Stimulated activated CD4-positive, alpha-beta T cell treated with anti-CD3 and anti-CD28 coated beads, Interleukin-12 subunit alpha, Interleukin-12 subunit beta, amount 100 ng/mL, for 48 hours (primary cell): ENCODE results near the gene HDAC11.
"Not testable (repeated sequence)": the region's sequence is repeated elsewhere in the genome, so short reads cannot be mapped to it uniquely, and the experiment has no call there.

Source experiments
- DNase-seq, 3 donors: peaks; one replicate each; pipeline ENCODE4 v3.0.0-alpha.2; 2020; ENCODE audit warnings: low read depth in 2 of 3, low spot score in 1 of 3

HDAC11 gene

DNA sequence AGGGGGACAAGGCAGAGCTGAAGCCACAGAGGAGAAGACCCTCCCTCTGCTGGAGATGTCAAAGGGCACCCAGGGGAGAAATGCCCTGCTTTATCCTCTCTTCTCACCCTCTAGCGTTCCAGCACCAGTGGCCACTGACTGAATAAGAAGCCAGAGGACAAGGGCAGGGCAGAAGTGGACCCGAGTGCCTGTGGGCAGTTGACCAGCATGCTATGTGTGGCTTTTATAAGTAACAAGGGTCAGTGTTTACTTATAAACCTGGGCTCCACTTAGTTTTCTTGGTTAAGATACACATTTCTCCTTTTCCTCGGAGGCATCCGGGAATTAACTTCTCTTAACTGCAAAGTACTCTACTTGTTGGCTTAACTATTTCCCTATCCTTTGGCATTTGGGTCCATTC is 13.3 kb upstream of the HDAC11 start:
- DNase-seq = no peak

DNA sequence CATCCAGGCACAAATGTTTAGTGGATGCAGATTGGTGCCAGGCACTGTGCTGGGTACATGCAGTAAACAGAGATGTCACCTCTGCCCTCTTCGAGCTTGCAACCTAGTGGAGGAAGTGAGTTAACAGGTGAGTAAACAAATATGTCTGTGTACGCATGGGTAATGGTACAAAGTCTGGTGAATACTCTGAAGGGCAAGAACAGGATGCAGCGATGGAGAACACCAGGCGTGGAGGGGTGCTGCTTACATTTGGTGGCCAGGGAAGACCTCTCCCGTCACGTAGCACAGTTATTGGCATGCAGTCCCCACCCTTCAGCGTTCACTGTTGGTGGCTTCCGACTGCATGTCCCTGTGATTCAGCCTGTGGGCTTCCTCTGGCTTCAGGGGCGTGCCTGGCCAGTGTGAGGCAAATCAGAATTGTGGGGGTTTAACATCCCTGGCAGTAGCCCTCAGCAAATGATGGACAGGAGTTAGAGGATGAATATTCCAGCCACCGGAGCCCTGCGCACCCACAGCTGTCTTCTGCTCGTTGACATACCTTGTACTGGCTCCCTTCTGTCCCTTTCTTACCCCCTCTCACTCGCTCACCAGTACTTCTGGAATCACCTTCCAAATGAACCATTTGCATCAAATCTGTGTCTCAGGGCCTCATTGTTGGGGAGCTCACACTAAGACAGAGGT is 9.1 kb upstream of the HDAC11 start:
- DNase-seq = no peak

DNA sequence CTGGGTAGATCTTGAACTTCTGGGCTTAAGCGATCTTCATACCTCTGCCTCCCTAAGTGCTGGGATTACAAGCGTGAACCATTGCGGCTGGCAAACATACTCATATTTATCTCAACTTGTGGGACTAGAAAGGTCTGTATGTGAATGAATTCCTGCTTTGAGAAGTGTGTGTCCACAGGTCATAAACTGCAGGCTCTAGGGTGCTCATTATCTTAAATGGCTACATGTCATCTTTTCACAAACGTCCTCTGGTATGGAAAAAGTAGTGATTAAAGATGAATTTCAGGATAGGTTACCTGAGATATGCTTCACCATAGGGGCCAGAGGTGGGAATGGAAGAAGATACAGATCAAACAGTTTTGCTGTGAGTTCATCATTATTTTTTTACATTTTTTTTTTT is 7.8 kb upstream of the HDAC11 start:
- no peak for DNase-seq

DNA sequence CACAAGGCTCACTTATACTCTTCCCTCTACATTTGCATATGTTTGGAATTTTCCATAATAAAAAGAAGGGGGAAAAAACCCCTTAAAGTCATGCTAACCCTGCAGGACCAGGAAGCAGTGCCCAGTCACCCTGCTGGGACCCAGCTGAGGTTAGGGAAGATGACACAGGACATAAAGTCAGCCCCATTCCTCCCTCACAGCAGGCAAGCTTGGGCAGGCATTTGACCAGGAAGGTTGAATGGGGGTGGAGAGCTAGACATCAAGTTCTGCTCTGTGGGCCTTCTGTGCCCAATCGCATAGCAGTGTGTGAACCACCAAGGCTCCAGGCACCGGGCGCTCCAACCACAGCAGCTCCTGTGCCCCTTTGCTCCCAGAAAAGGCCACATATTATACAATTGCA is 7.1 kb upstream of the HDAC11 start:
- DNase-seq = no peak

DNA sequence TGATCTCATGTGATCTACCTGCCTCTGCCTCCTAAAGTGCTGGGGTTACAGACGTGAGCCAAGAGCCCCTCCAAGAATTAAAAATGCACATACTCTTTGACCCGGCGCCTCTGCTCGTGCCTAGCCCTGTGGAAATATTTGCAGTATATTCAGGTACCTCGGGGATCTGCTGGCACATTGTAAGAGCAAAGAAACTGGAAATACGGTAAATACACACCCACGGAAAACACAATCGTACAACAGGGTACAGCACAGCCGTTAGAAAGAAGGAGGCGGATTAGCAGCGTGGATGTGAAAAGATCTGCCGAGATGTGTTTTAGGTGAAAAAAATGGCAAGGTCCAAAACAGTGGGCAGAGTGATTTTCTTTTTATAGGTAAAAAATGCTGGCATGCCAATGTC is 6.1 kb upstream of the HDAC11 start:
- DNase-seq = no peak

DNA sequence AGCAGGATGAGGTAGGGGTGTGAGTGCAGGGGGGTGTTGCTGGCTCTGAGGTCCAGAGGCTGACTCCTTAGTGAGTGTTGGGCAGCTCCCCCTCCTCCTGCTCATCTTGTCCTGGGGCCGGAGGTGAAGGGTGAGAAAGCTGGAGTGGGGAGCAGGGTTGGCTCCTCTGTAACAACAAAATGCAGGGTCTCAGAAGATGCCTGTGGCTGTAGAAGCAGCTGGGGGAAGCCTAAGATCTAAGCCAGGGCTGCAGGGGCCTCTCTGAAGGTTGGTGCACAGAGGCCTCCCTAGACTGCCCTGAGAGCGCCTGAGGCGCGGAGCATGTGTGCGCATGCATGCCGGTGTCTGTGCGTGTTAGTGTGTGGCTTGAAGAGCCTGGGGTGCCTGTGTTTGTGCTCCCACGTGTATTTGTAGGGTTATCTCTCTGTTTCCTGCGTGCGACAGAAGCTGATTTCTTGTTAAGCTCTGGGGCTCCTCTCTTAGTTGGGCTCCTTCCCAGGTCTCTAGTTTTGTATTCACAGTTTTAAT is 5.3 kb upstream of the HDAC11 start:
- no peak for DNase-seq

DNA sequence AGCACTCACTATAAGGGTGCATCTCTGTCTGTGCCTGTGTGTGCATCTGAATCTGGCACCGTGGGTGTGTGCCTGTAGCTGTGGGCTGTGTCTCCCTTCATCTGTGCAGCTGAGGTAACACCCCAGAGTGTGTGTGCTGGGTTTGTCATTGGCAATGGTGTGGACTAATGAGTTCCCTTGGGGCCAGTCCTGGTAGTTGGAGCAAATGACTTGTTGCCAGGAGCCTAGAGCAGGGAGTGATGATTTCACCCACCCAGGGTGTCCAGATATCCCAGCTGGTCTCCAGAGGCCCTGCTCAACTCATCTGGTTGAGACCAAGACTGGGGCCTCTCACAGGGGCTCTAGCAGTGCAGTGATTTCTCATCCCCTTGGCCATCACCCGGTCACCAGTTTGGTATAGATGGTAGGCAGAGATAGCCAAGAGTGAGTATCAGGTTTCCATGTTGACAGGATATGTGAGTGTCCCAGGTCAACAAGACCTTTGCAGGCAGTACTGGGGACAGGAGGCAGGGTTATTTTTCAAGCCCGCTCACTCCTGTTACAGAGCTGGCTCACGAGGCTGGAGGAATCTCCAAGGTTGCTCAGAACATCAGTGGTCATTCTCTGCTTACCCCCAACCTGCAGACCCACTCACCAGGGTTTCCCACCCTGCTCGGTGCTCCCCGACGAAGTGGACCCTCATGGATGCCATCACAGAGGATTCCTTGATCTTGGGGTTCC is 4.1 kb upstream of the HDAC11 start:
- no peak for DNase-seq

DNA sequence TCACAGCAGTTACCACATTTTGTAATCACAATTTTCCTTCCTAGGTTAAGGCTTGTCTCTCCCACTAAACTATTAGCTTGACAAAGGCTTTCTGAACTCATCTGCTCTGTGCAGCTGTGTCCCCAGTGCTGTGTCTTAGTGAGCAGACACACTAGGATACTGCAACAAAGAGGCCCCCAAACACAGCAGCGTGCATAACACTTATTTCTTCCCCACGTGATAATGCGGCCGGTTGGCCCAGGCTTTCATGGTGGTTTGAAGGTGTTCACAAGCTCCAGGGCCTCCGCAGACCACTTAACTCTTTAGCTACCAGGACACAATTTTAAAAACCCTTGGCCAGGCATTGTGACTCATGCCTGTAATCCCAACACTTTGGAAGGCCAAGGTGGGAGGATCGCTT is 2.2 kb upstream of the HDAC11 start:
- DNase-seq = no peak

DNA sequence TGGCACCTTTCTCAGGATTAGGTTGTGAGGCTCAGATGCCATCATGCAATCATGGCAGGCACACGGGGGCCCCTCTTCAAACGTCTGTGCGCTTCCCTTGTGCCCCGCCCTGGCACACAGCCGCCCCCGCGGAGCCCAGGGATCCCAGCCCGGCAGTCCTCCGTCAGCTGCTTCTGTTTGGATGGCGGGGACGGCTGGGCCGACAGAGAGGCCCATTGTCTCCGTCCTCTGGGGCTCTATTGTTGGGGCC is 849 bp upstream of the HDAC11 start:
- peak in 2 of 3 donors; percentile 8 to 35 for DNase-seq

DNA sequence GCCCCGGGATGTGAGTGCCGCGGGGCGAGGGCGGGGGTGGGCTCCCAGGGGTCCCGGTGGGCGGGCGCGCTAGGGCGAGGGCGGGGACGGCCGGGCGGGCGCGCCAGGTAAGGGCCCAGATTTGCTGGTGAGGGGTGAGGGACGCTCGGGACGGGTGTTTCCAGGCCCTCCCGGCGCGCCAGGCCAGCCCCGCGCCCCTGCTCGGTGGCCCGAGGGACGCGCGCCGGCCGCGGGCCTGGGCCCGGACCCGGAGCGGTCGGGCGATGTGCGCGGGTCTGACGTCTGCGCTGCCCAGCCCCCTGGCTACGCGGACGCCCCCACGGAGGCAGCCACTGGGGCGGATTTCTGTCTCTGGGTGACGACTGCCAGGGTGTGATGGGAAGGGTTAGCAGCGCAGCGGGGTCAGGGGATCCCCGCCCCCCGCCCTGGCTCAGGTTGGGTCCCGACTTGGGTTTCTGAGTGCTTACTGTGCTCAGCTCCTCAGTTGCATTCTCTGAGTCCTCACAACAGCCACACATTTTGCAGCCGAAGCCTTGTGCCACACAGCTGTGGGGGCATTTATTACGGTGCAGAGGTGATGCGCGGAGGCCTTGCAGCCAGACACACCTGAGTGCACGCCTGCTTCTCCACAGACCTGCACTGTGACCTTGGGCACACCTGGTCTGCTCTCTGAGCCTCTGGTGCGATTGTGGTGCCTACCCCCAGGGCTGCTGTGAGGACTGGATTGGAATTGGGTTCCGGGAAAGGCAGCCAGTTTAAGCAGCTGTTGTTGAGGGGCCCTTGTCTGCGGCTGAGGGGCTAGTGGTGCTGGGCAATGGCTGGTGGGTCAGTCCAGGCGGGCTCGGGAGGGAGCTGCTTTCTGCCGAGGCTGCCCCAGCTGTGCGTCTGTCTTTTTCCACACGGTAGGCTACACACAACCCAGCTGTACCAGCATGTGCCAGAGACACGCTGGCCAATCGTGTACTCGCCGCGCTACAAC is 523 bp downstream of the HDAC11 start:
- DNase-seq = peak in 1 of 3 donors; percentile 7

DNA sequence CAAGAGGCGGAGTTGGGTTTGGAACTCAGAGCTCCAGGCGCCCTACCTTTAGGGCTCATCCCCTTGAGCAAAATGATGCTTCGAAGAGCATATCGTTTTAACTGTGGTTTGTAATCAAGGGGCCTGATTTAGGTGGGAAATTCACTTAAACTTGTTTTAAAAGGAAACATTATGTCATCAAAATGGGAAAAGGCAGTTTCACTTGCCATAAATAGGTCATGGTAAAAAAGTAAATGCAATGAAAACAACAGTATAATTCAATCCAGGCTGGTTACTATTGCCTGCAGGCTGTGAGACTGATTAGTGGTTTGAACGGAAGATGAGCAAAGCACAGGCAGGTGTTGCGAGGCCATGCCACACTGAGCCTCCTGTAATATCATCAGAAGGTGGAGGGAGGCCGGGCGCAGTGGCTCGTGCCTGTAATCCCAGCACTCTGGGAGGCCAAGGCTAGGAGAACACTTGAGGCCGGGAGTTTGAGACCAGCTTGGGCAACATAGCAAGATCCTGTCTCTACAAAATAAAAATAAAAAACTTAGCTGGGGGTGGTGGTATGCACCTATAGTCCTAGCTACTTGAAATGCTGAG is 2.1 kb downstream of the HDAC11 start:
- no peak for DNase-seq

DNA sequence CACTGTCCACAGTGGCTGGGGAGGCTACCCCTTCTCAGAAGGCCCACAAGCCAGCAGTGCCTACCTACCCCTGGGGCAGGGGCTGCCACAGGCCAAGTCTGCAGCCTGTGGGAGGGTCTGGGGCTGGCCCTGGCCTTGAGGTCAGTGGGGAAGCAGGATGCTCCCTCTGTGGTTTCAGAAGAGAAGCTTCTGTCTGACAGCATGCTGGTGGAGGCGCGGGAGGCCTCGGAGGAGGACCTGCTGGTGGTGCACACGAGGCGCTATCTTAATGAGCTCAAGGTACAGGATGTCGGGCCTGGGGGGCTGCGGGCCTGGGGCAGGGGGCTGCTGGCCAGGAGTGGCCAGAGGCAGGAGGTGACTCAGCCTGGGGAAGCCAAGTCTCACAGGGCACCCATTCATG is 3.2 kb downstream of the HDAC11 start:
- DNase-seq = no peak

DNA sequence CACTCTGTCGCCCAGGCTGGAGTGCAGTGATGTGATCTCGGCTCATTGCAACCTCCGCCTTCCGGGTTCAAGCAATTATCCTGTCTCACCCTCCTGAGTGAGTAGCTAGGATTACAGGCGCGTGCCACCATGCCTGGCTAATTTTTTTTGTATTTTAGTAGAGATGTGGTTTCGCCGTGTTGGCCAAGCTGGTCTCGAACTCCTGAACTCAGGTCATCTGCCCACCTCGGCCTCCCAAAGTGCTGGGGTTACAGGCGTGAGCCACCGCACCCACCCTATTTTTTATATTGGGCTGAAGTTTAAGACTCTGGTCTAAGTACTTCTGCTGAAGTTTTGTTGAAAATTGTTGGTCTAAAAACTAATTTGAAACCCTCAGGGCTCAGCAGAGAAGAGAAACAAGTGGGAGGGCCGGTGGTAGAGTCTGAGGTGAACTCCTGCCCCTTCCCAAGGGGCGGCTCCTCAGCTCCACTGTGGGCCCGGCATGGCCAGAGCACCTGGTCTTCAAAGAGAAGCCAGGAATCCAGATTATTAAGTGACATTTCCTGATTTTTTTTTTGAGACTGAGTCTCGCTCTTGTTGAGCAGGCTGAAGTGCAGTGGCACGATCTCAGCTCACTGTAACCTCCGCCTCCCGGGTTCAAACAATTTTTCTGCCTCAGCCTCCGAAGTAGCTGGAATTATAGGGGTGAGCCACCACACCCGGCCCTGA is 4.0 kb downstream of the HDAC11 start:
- DNase-seq = no peak

DNA sequence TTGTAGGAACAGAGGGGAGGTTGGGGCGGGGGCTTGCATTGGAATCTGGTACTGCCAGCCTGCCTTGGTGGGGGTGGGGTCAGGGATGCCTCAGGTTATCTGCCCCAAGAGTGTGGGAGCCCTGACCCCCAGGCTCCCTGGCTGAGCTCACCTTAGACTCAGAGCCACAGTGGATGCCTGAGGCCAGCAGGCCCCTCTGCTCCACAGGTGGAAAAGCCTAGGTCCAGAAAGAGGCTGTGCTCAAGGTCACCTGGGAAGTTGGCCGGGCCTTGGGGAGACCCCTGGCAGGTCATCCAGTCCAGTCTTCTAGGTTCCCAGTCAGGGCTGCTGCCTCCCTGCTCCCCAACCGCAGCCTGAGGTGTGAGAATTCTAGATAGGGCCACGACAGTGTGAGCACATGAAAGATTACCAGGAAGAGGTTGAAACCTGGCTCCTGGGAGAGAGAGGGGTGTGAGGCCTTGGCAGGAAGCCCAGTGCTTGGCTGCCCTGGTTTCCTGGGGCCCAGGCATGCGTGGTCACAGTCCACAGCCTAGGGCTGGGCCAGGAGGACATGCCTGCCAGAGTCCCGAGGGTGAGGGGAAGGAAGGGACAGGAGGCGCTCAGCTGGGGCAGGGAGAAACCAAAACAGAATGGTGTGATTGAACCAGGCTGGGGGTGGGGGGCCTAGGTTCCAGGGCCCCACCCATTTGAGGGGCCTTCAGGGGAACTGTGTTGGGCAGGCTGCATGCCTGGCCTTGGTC is 4.9 kb downstream of the HDAC11 start:
- DNase-seq = no peak

DNA sequence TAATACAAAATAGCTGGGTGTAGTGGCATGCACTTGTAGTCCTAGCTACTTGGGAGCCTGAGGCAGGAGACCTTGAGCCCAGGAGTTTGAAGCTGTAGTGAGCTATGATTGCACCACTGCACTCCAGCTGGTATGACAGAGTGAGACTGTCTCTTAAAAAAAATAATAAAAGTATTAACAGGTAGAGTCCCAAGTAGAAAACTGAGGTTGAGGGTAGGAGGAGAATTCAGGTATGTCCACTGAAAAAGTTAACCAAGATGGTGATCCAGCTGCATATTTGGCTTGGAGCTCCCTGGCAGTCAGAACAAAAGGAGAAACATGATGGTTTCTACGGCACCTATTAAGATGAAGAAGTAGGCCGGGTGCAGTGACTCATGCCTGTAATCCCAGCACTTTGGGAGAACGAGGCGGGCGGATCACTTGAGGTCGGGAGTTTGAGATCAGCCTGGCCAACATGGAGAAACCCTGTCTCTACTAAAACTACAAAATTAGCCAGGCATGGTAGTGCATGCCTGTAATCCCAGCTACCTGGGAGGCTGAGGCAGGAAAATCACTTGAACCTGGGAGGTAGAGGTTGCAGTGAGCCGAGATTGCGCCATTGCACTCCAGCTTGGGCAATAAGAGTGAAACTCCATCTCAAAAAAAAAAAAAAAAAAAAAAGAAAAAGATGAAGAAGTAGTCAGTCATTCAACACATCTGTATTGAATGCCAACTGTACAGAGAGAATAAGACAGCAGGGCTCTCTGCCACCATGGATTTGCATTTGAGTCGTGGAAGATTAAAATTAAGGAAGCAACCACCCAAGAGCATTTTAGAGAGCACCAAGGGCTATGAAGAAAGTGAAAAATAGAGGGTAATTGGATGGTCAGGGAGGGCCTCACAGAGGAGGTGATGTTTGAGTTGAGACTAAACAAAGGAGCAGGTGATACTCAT is 5.8 kb downstream of the HDAC11 start:
- not testable (repeated sequence) for DNase-seq

DNA sequence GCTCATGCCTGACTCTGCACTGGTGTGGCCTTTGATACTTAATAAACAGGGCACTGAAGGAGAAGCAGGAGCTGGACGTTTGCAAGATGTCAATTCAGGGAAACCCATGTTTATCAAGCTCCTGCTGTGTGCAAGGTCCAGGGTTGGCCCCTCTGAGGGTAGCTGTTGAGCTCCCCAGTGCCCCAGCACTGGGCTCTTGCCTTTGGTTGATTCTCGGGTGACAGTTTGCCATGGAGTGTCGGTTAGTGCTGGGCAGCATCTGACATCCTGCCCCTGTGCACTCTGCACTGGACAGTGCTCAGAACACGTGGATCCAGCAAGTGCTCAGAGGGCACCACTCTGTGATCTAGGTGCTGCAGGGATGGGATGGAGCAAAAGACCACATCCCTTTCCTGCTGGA is 7.3 kb downstream of the HDAC11 start:
- no peak for DNase-seq

DNA sequence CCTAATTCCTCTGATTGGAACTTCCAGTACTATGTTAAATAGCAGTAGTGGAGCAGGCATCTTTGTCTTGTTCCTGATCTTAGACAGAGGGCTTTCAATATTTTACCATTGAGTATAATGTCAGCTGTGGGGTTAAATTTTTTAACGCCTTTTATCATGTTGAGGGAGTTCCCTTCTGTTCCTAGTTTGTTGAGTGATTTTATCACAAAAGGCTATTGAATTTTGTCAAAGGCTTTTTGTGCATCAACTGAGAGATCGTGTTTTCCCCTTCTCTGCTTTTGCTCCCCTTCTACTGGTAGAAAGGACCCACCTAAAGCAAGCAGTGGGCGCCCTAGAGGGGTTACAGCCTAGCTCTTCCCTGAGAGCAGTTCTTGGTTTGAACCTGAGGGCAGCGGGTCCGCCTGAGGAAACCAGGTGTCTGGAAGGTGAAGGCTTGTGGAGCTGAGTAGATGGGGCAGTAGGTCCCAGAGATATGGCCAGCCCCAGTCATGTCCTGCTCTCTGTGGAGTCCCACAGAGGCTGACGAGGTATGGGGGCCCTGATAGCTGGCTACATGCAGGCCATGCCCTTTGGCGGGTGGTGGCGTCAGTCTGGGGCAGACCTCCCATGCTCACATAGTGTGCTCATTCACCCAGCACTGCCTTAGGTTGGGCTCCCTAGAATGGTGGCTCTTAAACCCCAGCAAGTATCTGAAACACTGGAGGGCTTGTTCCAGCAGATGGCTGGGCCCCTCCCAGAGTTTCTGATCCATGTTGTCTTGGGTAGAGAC is 11.3 kb downstream of the HDAC11 start:
- no peak for DNase-seq

DNA sequence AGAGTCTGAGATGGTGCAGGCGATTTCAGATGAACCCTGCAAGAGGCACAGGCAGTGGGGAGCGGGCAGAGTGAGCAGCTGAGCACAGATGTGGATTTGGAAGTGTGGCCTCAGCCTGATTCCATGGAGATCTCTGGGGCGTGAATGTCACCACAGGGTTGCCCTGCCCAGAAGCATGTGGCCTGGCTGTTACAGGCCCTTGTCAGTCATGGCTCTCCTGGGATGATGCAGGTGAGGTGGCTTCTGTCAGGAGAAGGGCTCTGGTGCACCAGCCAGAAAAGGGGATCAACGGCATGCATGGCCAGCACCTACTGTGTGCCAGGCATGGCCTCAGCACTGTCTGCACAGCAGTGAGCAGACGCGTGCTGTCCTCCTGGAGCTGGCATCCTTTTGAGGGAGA is 11.9 kb downstream of the HDAC11 start:
- no peak for DNase-seq
